Calu3 (cell line): ENCODE measurements around the gene CALY. TPM values are rescaled to one million over a fixed set of nuclear protein-coding genes. Genes with fewer than 3 reads are reported as not detected.
A peak's percentile ranks its signal among the peaks of the same experiment; 100 is the strongest.
"Not testable (repeated sequence)": the region's sequence is repeated elsewhere in the genome, so short reads cannot be mapped to it uniquely, and the experiment has no call there.

Source experiments
- BruUV-seq: library from RNA; stranded (reverse); fragments of 400-500 nt; replicated peaks from 2 replicates; lab custom pipeline; 2021; lab: Mats Ljungman, UMichigan
- CTCF ChIA-PET: fragments of 300-600 bp; sonication (Branson Sonifier 250); formaldehyde crosslinking; loops from one replicate; lab custom pipeline; 2022; ENCODE audit warnings: antibody characterized with exemption; lab: Charles Lee
- DNase-seq: peaks from one replicate; pipeline ENCODE4 v3.0.0; 2022
- H3K27ac Mint-ChIP-seq: one replicate; pipeline ENCODE4 v1.8.0; 2022; ENCODE audit warnings: mixed read lengths; ENCODE audit not compliant: unreplicated experiment
- H3K27me3 Mint-ChIP-seq: one replicate; pipeline ENCODE4 v1.8.0; 2022; ENCODE audit warnings: mixed read lengths; ENCODE audit not compliant: unreplicated experiment
- H3K36me3 Mint-ChIP-seq: one replicate; pipeline ENCODE4 v1.8.0; 2022; ENCODE audit warnings: mild to moderate bottlenecking, moderate library complexity, mixed read lengths; ENCODE audit not compliant: insufficient read depth, unreplicated experiment
- H3K4me1 Mint-ChIP-seq: one replicate; pipeline ENCODE4 v1.8.0; 2022; ENCODE audit warnings: mild to moderate bottlenecking, low read depth, mixed read lengths; ENCODE audit not compliant: unreplicated experiment
- H3K4me3 Mint-ChIP-seq: one replicate; pipeline ENCODE4 v1.8.0; 2022; ENCODE audit warnings: mild to moderate bottlenecking, low read depth, moderate library complexity, mixed read lengths; ENCODE audit not compliant: unreplicated experiment
- H3K9me3 Mint-ChIP-seq: one replicate; pipeline ENCODE4 v1.8.0; 2022; ENCODE audit warnings: low read depth, mixed read lengths; ENCODE audit not compliant: unreplicated experiment
- intact Hi-C: fragments of 100-400 bp; cut with micrococcal nuclease; formaldehyde crosslinking; loops from one replicate; pipeline ENCODE4 v1.10.0; 2022; ENCODE audit not compliant: unreplicated experiment
- total RNA-seq: library from RNA; stranded (reverse); gene quantifications from 2 replicates; pipeline ENCODE4 v1.2.3, GENCODE V29; 2022
- TF ChIP-seq, protein P1 (sequence below): fragments of 200-600 bp; IDR thresholded peaks from one replicate; pipeline ENCODE4 v1.8.0; 2022; ENCODE audit warnings: antibody characterized with exemption; ENCODE audit not compliant: unreplicated experiment

The CALY gene
- total RNA-seq, 1 experiment from 2014 or later: not detected

DNA sequence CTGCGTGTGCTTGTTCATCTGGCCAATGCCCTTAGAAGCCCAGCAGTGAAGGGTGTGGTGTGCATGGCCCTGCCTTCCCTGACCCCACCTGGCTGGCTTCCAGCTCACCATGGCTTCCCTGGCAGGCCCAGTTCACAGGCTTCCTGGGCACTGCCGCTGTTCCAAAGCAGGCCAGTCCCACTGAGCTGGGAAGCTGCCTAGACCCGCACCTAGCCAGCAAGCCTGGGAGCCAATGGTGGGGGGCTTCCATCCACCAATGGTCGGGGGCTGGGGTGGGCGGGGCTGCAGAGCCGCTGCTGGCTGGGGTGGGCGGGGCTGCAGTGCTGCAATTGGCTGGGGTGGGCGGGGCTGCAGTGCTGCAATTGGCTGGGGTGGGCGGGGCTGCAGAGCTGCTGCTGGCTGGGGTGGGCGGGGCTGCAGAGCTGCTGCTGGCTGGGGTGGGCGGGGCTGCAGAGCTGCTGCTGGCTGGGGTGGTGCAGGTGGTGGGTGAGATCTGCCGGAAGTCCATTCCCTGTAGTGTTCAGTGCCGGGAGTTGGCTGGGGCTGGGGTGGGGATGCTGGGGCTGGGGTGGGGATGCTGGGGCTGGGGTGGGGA is 12.4 kb downstream of the CALY start:
- H3K27ac Mint-ChIP-seq: no peak overlapping the region
- peaks cover 4% of the 10 kb centered on the region for H3K9me3 Mint-ChIP-seq
- H3K27me3 Mint-ChIP-seq: peaks cover 55% of the 10 kb centered on the region
- peaks cover 6% of the 10 kb centered on the region for H3K4me1 Mint-ChIP-seq
- DNase-seq: peak; percentile 76
- H3K36me3 Mint-ChIP-seq: peaks cover 2% of the 10 kb centered on the region
- H3K4me3 Mint-ChIP-seq: peak overlapping the region; percentile 14
- intact Hi-C loops: no loop called here
- TF ChIP-seq, protein P1, sequence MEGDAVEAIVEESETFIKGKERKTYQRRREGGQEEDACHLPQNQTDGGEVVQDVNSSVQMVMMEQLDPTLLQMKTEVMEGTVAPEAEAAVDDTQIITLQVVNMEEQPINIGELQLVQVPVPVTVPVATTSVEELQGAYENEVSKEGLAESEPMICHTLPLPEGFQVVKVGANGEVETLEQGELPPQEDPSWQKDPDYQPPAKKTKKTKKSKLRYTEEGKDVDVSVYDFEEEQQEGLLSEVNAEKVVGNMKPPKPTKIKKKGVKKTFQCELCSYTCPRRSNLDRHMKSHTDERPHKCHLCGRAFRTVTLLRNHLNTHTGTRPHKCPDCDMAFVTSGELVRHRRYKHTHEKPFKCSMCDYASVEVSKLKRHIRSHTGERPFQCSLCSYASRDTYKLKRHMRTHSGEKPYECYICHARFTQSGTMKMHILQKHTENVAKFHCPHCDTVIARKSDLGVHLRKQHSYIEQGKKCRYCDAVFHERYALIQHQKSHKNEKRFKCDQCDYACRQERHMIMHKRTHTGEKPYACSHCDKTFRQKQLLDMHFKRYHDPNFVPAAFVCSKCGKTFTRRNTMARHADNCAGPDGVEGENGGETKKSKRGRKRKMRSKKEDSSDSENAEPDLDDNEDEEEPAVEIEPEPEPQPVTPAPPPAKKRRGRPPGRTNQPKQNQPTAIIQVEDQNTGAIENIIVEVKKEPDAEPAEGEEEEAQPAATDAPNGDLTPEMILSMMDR: no peak
- CTCF ChIA-PET: interaction anchor here (0.7 to 1.0 kb wide), 2 partner anchors 10 to 17 kb away, joined by 3 to 4 read pairs; no protein-coding TSS in a partner anchor
- no TSS peak for BruUV-seq

DNA sequence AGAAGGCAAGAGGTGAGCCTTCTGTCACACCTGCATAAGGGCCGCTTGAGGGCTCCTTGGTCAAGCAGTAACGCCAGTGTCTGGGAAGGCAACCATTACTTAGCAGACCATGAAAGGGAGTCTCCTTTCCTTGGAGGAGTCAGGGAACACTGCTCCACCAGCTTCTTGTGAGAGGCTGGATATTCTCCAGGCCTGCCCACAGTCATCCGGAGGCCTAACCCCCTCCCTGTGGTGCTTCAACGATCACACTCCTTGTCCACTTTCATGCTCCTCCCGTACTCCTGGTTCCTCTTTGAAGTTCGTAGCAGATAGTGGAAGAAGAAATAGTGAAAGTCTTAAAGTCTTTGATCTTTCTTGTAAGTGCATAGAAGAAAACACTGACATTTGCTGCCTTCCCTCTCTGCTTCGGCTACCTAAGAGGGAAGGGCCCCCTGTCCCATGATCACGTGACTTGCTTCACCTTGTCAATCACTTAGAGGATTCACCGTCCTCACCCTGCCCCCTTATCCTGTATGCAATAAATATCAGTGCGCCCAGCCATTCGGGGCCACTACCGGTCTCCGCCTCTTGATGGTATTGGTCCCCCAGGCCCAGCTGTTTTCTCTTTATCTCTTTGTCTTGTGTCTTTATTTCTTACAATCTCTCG is 14.5 kb downstream of the CALY start:
- BruUV-seq, intact Hi-C loops, H3K27ac Mint-ChIP-seq, H3K9me3 Mint-ChIP-seq, DNase-seq, CTCF ChIA-PET, H3K4me3 Mint-ChIP-seq: not testable (repeated sequence)
- H3K27me3 Mint-ChIP-seq: peaks cover 48% of the 10 kb centered on the region
- peaks cover 11% of the 10 kb centered on the region for H3K4me1 Mint-ChIP-seq
- peaks cover 11% of the 10 kb centered on the region for H3K36me3 Mint-ChIP-seq

DNA sequence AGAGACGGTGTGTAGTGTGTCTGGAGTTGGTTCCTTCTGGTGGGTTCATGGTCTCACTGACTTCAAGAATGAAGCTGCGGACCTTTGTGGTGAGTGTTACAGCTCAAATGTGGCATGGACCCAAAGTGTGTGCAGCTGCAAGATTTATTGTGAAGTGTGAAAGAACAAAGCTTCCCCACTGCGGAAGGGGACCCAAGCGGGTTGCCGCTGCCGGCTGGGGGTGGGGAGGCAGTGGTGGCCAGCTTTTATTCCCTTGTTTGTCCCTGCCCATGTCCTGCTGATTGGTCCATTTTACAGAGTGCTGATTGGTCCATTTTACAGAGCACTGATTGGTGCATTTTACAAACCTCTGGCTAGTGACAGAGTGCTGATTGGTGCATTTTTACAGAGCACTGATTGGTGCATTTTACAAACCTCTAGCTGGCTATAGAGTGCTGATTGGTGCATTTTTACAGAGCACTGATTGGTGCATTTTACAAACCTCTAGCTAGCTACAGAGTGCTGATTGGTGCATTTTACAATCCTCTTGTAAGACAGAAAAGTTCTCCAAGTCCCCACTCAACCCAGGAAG is 15.8 kb downstream of the CALY start:
- intact Hi-C loops, CTCF ChIA-PET: not testable (repeated sequence)

DNA sequence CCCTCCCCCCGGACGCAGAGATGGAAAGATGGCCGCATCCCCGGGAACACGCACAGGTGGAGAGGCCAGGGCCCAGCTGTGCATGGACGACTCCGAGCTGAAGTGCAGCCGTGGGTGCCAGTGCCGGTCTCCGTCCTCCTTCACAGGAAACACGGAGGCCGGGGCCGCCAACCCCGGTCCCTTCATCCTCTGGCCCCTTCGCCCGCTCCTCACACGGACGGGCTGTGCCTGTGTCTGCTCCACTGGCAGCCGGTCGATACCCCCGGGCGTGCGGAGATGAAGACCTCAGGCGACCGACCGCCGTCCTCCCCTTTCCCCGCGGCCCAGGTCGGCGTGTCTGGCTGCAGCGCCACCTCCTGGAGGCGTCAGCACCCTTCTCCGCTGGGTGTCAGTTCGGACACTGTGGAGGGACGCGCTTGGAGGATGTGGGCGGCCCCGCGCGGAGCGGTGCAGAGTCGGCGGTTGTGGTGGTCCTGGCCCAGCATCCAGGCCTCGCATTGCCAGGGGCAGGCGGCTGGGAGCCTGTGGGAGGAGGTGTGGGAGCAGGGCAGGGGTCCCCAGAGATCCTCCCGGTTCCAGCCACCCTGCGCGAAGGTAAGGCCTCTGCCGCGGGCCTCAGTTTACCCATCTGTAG is 18.1 kb downstream of the CALY start:
- no peak overlapping the region for H3K27ac Mint-ChIP-seq
- peak overlapping the region; percentile 56 for H3K4me3 Mint-ChIP-seq
- TF ChIP-seq, protein P1: peak; percentile 42
- no TSS peak for BruUV-seq
- peaks cover 11% of the 10 kb centered on the region for H3K36me3 Mint-ChIP-seq
- H3K27me3 Mint-ChIP-seq: peaks cover 23% of the 10 kb centered on the region
- peaks cover 4% of the 10 kb centered on the region for H3K9me3 Mint-ChIP-seq
- CTCF ChIA-PET: no interaction called here
- H3K4me1 Mint-ChIP-seq: peaks cover 11% of the 10 kb centered on the region
- intact Hi-C loops: no loop called here
- DNase-seq: peak; percentile 67

More for the DNA sequence above, 15.8 kb downstream of the CALY start:
- H3K27ac Mint-ChIP-seq, H3K9me3 Mint-ChIP-seq, DNase-seq, BruUV-seq, H3K4me3 Mint-ChIP-seq: not testable (repeated sequence)
- Mint-ChIP-seq H3K36me3 (peaks cover 11% of the 10 kb centered on the region), H3K4me1 (peaks cover 11% of the 10 kb centered on the region), H3K27me3 (peaks cover 35% of the 10 kb centered on the region)

DNA sequence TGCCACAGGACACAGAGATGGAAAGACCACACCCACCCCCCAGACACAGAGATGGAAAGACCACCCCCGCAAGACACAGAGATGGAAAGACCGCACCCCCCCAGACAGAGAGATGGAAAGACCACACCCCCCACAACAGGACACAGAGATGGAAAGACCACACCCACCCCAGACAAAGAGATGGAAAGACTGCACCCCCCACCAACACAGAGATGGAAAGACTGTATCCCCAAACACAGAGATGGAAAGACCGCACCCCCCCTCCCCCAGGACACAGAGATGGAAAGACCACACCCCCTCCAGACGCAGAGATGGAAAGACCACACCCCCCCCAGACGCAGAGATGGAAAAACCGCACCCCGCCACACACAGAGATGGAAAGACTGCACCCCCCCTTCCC is 20.0 kb downstream of the CALY start:
- TF ChIP-seq, protein P1: no peak
- H3K9me3 Mint-ChIP-seq: peaks cover 4% of the 10 kb centered on the region

More for the DNA sequence above, 20.0 kb downstream of the CALY start:
- intact Hi-C loops: no loop called here
- H3K27me3 Mint-ChIP-seq: peaks cover 23% of the 10 kb centered on the region
- no TSS peak for BruUV-seq
- H3K27ac Mint-ChIP-seq: no peak overlapping the region
- DNase-seq: no peak
- peaks cover 11% of the 10 kb centered on the region for H3K36me3 Mint-ChIP-seq
- CTCF ChIA-PET: no interaction called here
- H3K4me3 Mint-ChIP-seq: no peak overlapping the region
- peaks cover 11% of the 10 kb centered on the region for H3K4me1 Mint-ChIP-seq
